Measurements from ENCODE around the gene DTX4. TPM values are rescaled to one million over a fixed set of nuclear protein-coding genes. Genes with fewer than 3 reads are reported as not detected.
"Not testable (repeated sequence)": the region's sequence is repeated elsewhere in the genome, so short reads cannot be mapped to it uniquely, and the experiment has no call there.

The DTX4 gene
- polyA plus RNA-seq = 10 to 100 TPM in 1 of 3 donors, 1 to 10 TPM in 2; 5.2 to 41.4 (median 7.0) TPM

GRCh38 chr11:59171508-59172322 is at the start of gene DTX4:
Gene DTX4 (plus strand): TSS chr11:59172132. CDS start chr11:59172596, 464 bp downstream.
- WGBS, 3 donors = 0 to 1% (median 0%) methylated on average over 63 to 64 of the region's 64 CpGs

GRCh38 chr11:59135648-59136461 is 36.1 kb upstream of the DTX4 start:
- H3K27ac ChIP-seq (ENCODE audit: low read depth, low read length) = no peak overlapping the region
- 8 to 13% (median 13%) methylated on average over 20 of the region's 20 CpGs for WGBS, 3 donors

More at GRCh38 chr11:59171508-59172322, at the start of gene DTX4:
- H3K27ac ChIP-seq (ENCODE audit: low read depth, low read length) = no peak within 1 kb of the TSS

- H3K27ac ChIP-seq (ENCODE audit: low read depth, low read length) = not testable (repeated sequence)
- WGBS, 3 donors = 55 to 72% (median 71%) methylated on average over 6 of the region's 6 CpGs
Measured at GRCh38 chr11:59136551-59136950, 35.4 kb upstream of the DTX4 start.

- WGBS, 3 donors = 93 to 97% (median 94%) methylated on average over 16 to 17 of the region's 17 CpGs
Measured at GRCh38 chr11:59137190-59137589, 34.7 kb upstream of the DTX4 start.

GRCh38 chr11:59138643-59139042 is 33.3 kb upstream of the DTX4 start:
- WGBS, 3 donors = 63 to 85% (median 69%) methylated on average over 2 of the region's 2 CpGs

More at GRCh38 chr11:59137190-59137589, 34.7 kb upstream of the DTX4 start:
- no peak overlapping the region for H3K27ac ChIP-seq (ENCODE audit: low read depth, low read length)

GRCh38 chr11:59141191-59141590 is 30.7 kb upstream of the DTX4 start:
- 90 to 95% (median 92%) methylated on average over 4 of the region's 4 CpGs for WGBS, 3 donors
- no peak overlapping the region for H3K27ac ChIP-seq (ENCODE audit: low read depth, low read length)

More at GRCh38 chr11:59138643-59139042, 33.3 kb upstream of the DTX4 start:
- H3K27ac ChIP-seq (ENCODE audit: low read depth, low read length) = no peak overlapping the region

GRCh38 chr11:59141673-59142460 is 30.1 kb upstream of the DTX4 start:
- H3K27ac ChIP-seq (ENCODE audit: low read depth, low read length) = no peak overlapping the region
- WGBS, 3 donors = 1 to 4% (median 3%) methylated on average over 3 of the region's 3 CpGs

- WGBS, 3 donors = 0 to 1% (median 1%) methylated on average over 50 of the region's 50 CpGs
- peak within 1 kb of the TSS; percentile 58 for H3K27ac ChIP-seq (ENCODE audit: low read depth, low read length)
Measured at GRCh38 chr11:59142530-59143507, 29.1 kb upstream of the DTX4 start, which contains the start of gene FAM111A. Gene FAM111A (plus strand): TSS chr11:59142856. CDS start chr11:59148873, 6,017 bp downstream.

GRCh38 chr11:59144096-59144495 is 27.8 kb upstream of the DTX4 start:
- 81 to 92% (median 84%) methylated on average over 1 of the region's 1 CpG for WGBS, 3 donors

GRCh38 chr11:59144579-59145345 is 27.2 kb upstream of the DTX4 start:
- H3K27ac ChIP-seq (ENCODE audit: low read depth, low read length) = no peak overlapping the region
- 1 to 3% (median 1%) methylated on average over 39 of the region's 39 CpGs for WGBS, 3 donors

More at GRCh38 chr11:59144096-59144495, 27.8 kb upstream of the DTX4 start:
- H3K27ac ChIP-seq (ENCODE audit: low read depth, low read length) = peak overlapping the region; percentile 6

GRCh38 chr11:59145534-59145933 is 26.4 kb upstream of the DTX4 start:
- 30 to 77% (median 38%) methylated on average over 4 of the region's 4 CpGs for WGBS, 3 donors
- no peak overlapping the region for H3K27ac ChIP-seq (ENCODE audit: low read depth, low read length)

- H3K27ac ChIP-seq (ENCODE audit: low read depth, low read length) = no peak overlapping the region
- 77 to 99% (median 94%) methylated on average over 1 of the region's 1 CpG for WGBS, 3 donors
Measured at GRCh38 chr11:59151761-59152160, 20.2 kb upstream of the DTX4 start.

GRCh38 chr11:59152312-59152951 is 19.5 kb upstream of the DTX4 start:
- WGBS, 3 donors = 88 to 89% (median 89%) methylated on average over 8 of the region's 8 CpGs
- H3K27ac ChIP-seq (ENCODE audit: low read depth, low read length) = no peak overlapping the region

- H3K27ac ChIP-seq (ENCODE audit: low read depth, low read length) = no peak overlapping the region
- 80 to 85% (median 84%) methylated on average over 5 of the region's 5 CpGs for WGBS, 3 donors
Measured at GRCh38 chr11:59154610-59155009, 17.3 kb upstream of the DTX4 start.

GRCh38 chr11:59157433-59157832 is 14.5 kb upstream of the DTX4 start:
- no peak overlapping the region for H3K27ac ChIP-seq (ENCODE audit: low read depth, low read length)
- 45 to 72% (median 48%) methylated on average over 3 of the region's 3 CpGs for WGBS, 3 donors
